CD4-positive, alpha-beta T cell (primary cell): ENCODE data around the gene TLCD5. TPM values are rescaled to one million over a fixed set of nuclear protein-coding genes. Genes with fewer than 3 reads are reported as not detected.

Experiments used
- ATAC-seq: fragments of 200-7000 bp; cut with Tn5 transposase; one replicate; pipeline ENCODE4 v1.10.0; 2022; ENCODE audit warnings: mild to moderate bottlenecking; ENCODE audit not compliant: poor library complexity
- CTCF ChIA-PET: fragments of 350-600 bp; sonication (Branson Sonifier 250); formaldehyde crosslinking; loops from one replicate; lab custom pipeline; 2021; ENCODE audit warnings: antibody characterized with exemption, inconsistent platforms; lab: Charles Lee
- POLR2A ChIA-PET: fragments of 350-600 bp; sonication (Branson Sonifier 250); formaldehyde crosslinking; loops from one replicate; lab custom pipeline; 2021; ENCODE audit warnings: antibody characterized with exemption, inconsistent platforms; lab: Charles Lee
- DNase-seq, 14 experiments: peaks; one replicate each; pipeline ENCODE4 v3.0.0-alpha.2; 2013 to 2020; ENCODE audit warnings: mixed read lengths in 2 of 14
- H3K27ac ChIP-seq, 2 donors: one replicate each; pipeline versions ENCODE4 v1.5.1 to v1.7.0; 2013; ENCODE audit warnings: low read length in 2 of 2, low read depth in 1 of 2, mild to moderate bottlenecking in 1 of 2
- H3K27me3 ChIP-seq, 2 experiments: 1 replicate in 1 of 2; 2 replicates in 1 of 2; pipeline versions ENCODE4 v1.6.1 to v1.7.0; 2013; ENCODE audit warnings: low read length in 2 of 2, control low read depth in 1 of 2, mild to moderate bottlenecking in 1 of 2, moderate library complexity in 1 of 2; ENCODE audit not compliant: insufficient read depth in 2 of 2, control insufficient read depth in 1 of 2
- H3K36me3 ChIP-seq: one replicate; pipeline ENCODE4 v1.6.1; 2013; ENCODE audit warnings: low read length, control low read depth; ENCODE audit not compliant: insufficient read depth
- H3K4me1 ChIP-seq: one replicate; pipeline ENCODE4 v1.6.1; 2013; ENCODE audit warnings: low read length, control low read depth; ENCODE audit not compliant: insufficient read depth
- H3K4me3 ChIP-seq: one replicate; pipeline ENCODE4 v1.5.1; 2013; ENCODE audit warnings: mild to moderate bottlenecking, low read length, moderate library complexity
- H3K9me3 ChIP-seq, 2 experiments: 1 replicate in 1 of 2; 2 replicates in 1 of 2; pipeline versions ENCODE4 v1.6.1 to v1.7.0; 2013; ENCODE audit warnings: low read length in 2 of 2, mild to moderate bottlenecking in 2 of 2, control low read depth in 1 of 2, moderate library complexity in 1 of 2; ENCODE audit not compliant: control insufficient read depth in 1 of 2, insufficient read depth in 1 of 2
- H3K27ac Mint-ChIP-seq: one replicate; pipeline ENCODE4 v1.8.0; 2020; ENCODE audit warnings: mixed read lengths
- H3K27me3 Mint-ChIP-seq: one replicate; pipeline ENCODE4 v1.8.0; 2021; ENCODE audit warnings: mixed read lengths
- H3K36me3 Mint-ChIP-seq: one replicate; pipeline ENCODE4 v1.8.0; 2021; ENCODE audit warnings: low read depth, mixed read lengths
- H3K4me1 Mint-ChIP-seq: one replicate; pipeline ENCODE4 v1.8.0; 2021; ENCODE audit warnings: low read depth, mixed read lengths
- H3K4me3 Mint-ChIP-seq: one replicate; pipeline ENCODE4 v1.8.0; 2020; ENCODE audit warnings: mild to moderate bottlenecking, mixed read lengths
- H3K9me3 Mint-ChIP-seq: one replicate; pipeline ENCODE4 v1.8.0; 2020; ENCODE audit warnings: mixed read lengths
- CTCF ChIP-seq: fragments of 200-600 bp; IDR thresholded peaks from one replicate; pipeline ENCODE4 v1.8.0; 2022; ENCODE audit warnings: antibody characterized with exemption, mild to moderate bottlenecking
- intact Hi-C, 2 experiments: fragments of 100-400 bp; cut with DNase I in 1 of 2; cut with micrococcal nuclease in 1 of 2; formaldehyde crosslinking; loops; one replicate each; pipeline versions ENCODE4 v1.15.1 to v1.9.0; 2023 to 2025; cut with DNase I, micrococcal nuclease
- total RNA-seq, 174 experiments: library from RNA in 2 of 174; stranded (reverse) in 2 of 174; gene quantifications; one replicate each; pipeline ENCODE4 v1.2.3 and lab custom pipeline; 2021 to 2026

TLCD5 gene
- total RNA-seq, 2 experiments from 2014 or later = not detected

- no peaks in the 10 kb centered on the region for H3K36me3 ChIP-seq
- intact Hi-C loops = no loop called here
- H3K4me1 Mint-ChIP-seq = no peaks in the 10 kb centered on the region
- H3K9me3 Mint-ChIP-seq = no peaks in the 10 kb centered on the region
- H3K4me3 Mint-ChIP-seq = no peak overlapping the region
- H3K9me3 ChIP-seq = no peaks in the 10 kb centered on the region
- no peaks in the 10 kb centered on the region for H3K4me1 ChIP-seq
- H3K36me3 Mint-ChIP-seq = no peaks in the 10 kb centered on the region
- H3K27me3 ChIP-seq = no peaks in the 10 kb centered on the region
- CTCF ChIA-PET = no interaction called here
- no peak overlapping the region for H3K4me3 ChIP-seq
- DNase-seq = no peak
- no peak overlapping the region for H3K27ac Mint-ChIP-seq
- no peak overlapping the region for H3K27ac ChIP-seq
- no peak for TF ChIP-seq CTCF
- POLR2A ChIA-PET = no interaction called here
- ATAC-seq = no peak
- H3K27me3 Mint-ChIP-seq = peaks cover 28% of the 10 kb centered on the region
These were observed 17.0 kb upstream of the TLCD5 start for GRCh38 chr11:120308081-120308480.

GRCh38 chr11:120310870-120311269 lies 14.2 kb upstream of the TLCD5 start:
- Histone ChIP-seq H3K4me3 (no peak overlapping the region), H3K4me1 (no peaks in the 10 kb centered on the region), H3K9me3 (no peaks in the 10 kb centered on the region), H3K27ac (no peak overlapping the region), H3K36me3 (no peaks in the 10 kb centered on the region), H3K27me3 (no peaks in the 10 kb centered on the region)
- intact Hi-C loops = no loop called here
- ChIA-PET CTCF (no interaction called here), POLR2A (no interaction called here)
- DNase-seq = no peak
- ATAC-seq = no peak
- no peaks in the 10 kb centered on the region for H3K36me3 Mint-ChIP-seq
- no peaks in the 10 kb centered on the region for H3K4me1 Mint-ChIP-seq
- no peak overlapping the region for H3K4me3 Mint-ChIP-seq
- H3K27me3 Mint-ChIP-seq = peaks cover 23% of the 10 kb centered on the region
- no peaks in the 10 kb centered on the region for H3K9me3 Mint-ChIP-seq
- H3K27ac Mint-ChIP-seq = no peak overlapping the region
- TF ChIP-seq CTCF = no peak

- intact Hi-C loops = no loop called here
- ChIA-PET POLR2A (no interaction called here), CTCF (no interaction called here)
- Mint-ChIP-seq H3K9me3 (no peaks in the 10 kb centered on the region), H3K27ac (no peak overlapping the region), H3K4me1 (no peaks in the 10 kb centered on the region), H3K36me3 (no peaks in the 10 kb centered on the region), H3K4me3 (no peak overlapping the region), H3K27me3 (peaks cover 37% of the 10 kb centered on the region)
- H3K4me1 ChIP-seq = no peaks in the 10 kb centered on the region
- DNase-seq = no peak
- ATAC-seq = no peak
- H3K36me3 ChIP-seq = no peaks in the 10 kb centered on the region
- H3K27me3 ChIP-seq = peaks cover 14 to 17% of the 10 kb centered on the region in 2 experiments
- H3K4me3 ChIP-seq = no peak overlapping the region
- H3K27ac ChIP-seq = no peak overlapping the region
- TF ChIP-seq CTCF = no peak
- H3K9me3 ChIP-seq = no peaks in the 10 kb centered on the region
These were observed 10.2 kb upstream of the TLCD5 start for GRCh38 chr11:120314861-120315260.
